Kidney (tissue), 14 donors: ENCODE results near the gene THAP8. TPM values are rescaled to one million over a fixed set of nuclear protein-coding genes. Genes with fewer than 3 reads are reported as not detected.

Experiments
- DNase-seq, 5 donors: peaks; one replicate each; pipeline ENCODE4 v3.0.0-alpha.2; 2013 to 2020
- FAIRE-seq: peaks from 2 replicates; lab custom pipeline; 2012; peaks lifted over from hg19 to GRCh38; lab: Jason Lieb, UNC
- H3K27ac ChIP-seq, 2 donors: one replicate each; pipeline ENCODE4 v1.7.0; 2013; ENCODE audit warnings: low read depth in 2 of 2, low read length in 2 of 2, inconsistent platforms in 1 of 2
- H3K27me3 ChIP-seq: one replicate; pipeline ENCODE4 v1.7.1; 2013; ENCODE audit warnings: low read length, inconsistent platforms; ENCODE audit not compliant: control insufficient read depth, insufficient read depth
- H3K36me3 ChIP-seq, 3 donors: one replicate each; pipeline versions ENCODE4 v1.7.0 to v1.7.1; 2013; ENCODE audit warnings: low read length in 3 of 3, control low read depth in 1 of 3, inconsistent platforms in 1 of 3; ENCODE audit not compliant: insufficient read depth in 3 of 3, control insufficient read depth in 2 of 3
- H3K4me1 ChIP-seq, 3 donors: one replicate each; pipeline versions ENCODE4 v1.7.0 to v1.7.1; 2013; ENCODE audit warnings: low read length in 3 of 3, inconsistent platforms in 1 of 3, low read depth in 1 of 3; ENCODE audit not compliant: control insufficient read depth in 2 of 3, insufficient read depth in 2 of 3
- H3K4me3 ChIP-seq, 3 donors: one replicate each; pipeline versions ENCODE4 v1.7.0 to v1.8.1; 2013; ENCODE audit warnings: low read length in 3 of 3, control low read depth in 1 of 3, inconsistent platforms in 1 of 3
- H3K9ac ChIP-seq, 3 donors: one replicate each; pipeline versions ENCODE4 v1.7.0 to v1.7.1; 2013; ENCODE audit warnings: low read length in 3 of 3, control low read depth in 1 of 3, inconsistent platforms in 1 of 3
- H3K9me3 ChIP-seq, 3 donors: one replicate each; pipeline versions ENCODE4 v1.7.0 to v1.7.1; 2013; ENCODE audit warnings: low read length in 3 of 3, control low read depth in 1 of 3, inconsistent platforms in 1 of 3; ENCODE audit not compliant: control insufficient read depth in 2 of 3, insufficient read depth in 1 of 3
- CTCF ChIP-seq: IDR thresholded peaks from 3 replicates; pipeline ENCODE4 v1.5.1; 2012; ENCODE audit warnings: mild to moderate bottlenecking, moderate library complexity, borderline replicate concordance; ENCODE audit not compliant: insufficient read depth; ENCODE audit errors: extremely low read depth
- intact Hi-C: fragments of 100-400 bp; cut with DNase I; formaldehyde crosslinking; loops from one replicate; pipeline ENCODE4 v1.11.1; 2022
- polyA plus RNA-seq: library from polyadenylated mRNA; stranded (reverse); fragments of 350-450 nt; fragmentation: Illumina TruSeq; extraction: RNeasy Lipid Tissue Mini Kit (QIAGEN cat#74804); gene quantifications from one replicate; pipeline ENCODE4 v1.2.3, GENCODE V29; 2014; ENCODE audit warnings: low read depth, low replicate concordance; ENCODE audit not compliant: insufficient read depth
- total RNA-seq: library from RNA; stranded (reverse); fragmentation: NEBNext Ultra II Directional; extraction: Animal tissue kit (Norgen Biotek cat#: 25700); gene quantifications from one replicate; pipeline ENCODE4 v1.2.1, GENCODE V29; 2021
- donor health status: control.
- donor health status: control.
- donor health status: control.
- donor health status: control.
- donor health status: control.
- donor health status: DM: yes; HTN: yes; CAD: no.
- donor health status: Normal renal cell carcinoma (clear cell type).

Gene THAP8
- total and polyA plus RNA-seq, 2 donors from 2014 or later: 3.7 to 10.3 TPM

GRCh38 chr19:36090910-36091695 is 37.0 kb upstream of the THAP8 start:
- Histone ChIP-seq H3K4me1 (no peaks in the 10 kb centered on the region), H3K9ac (no peak overlapping the region), H3K9me3 (no peaks in the 10 kb centered on the region), H3K27ac (no peak overlapping the region), H3K27me3 (no peaks in the 10 kb centered on the region), H3K4me3 (no peak overlapping the region), H3K36me3 (no peaks in the 10 kb centered on the region)
- TF ChIP-seq CTCF: no peak
- peak in 1 of 5 donors; percentile 5 for DNase-seq
- intact Hi-C loops: no loop called here
- FAIRE-seq: no peak

- Histone ChIP-seq H3K27ac (no peak overlapping the region), H3K4me3 (no peak overlapping the region), H3K9me3 (no peaks in the 10 kb centered on the region), H3K36me3 (no peaks in the 10 kb centered on the region), H3K4me1 (no peaks in the 10 kb centered on the region), H3K27me3 (no peaks in the 10 kb centered on the region), H3K9ac (no peak overlapping the region)
- no peak for FAIRE-seq
- intact Hi-C loops: no loop called here
- no peak for TF ChIP-seq CTCF
- DNase-seq: no peak
These were observed 35.8 kb upstream of the THAP8 start for GRCh38 chr19:36089847-36090246.

- TF ChIP-seq CTCF: no peak
- FAIRE-seq (no peak), DNase-seq (no peak)
- H3K4me1 ChIP-seq: no peaks in the 10 kb centered on the region
- no peak overlapping the region for H3K27ac ChIP-seq
- H3K36me3 ChIP-seq: no peaks in the 10 kb centered on the region
- no peaks in the 10 kb centered on the region for H3K27me3 ChIP-seq
- H3K9me3 ChIP-seq: no peaks in the 10 kb centered on the region
- intact Hi-C loops: no loop called here
- no peak overlapping the region for H3K9ac ChIP-seq
- H3K4me3 ChIP-seq: no peak overlapping the region
These were observed 32.2 kb upstream of the THAP8 start for GRCh38 chr19:36086326-36086725.
